H9 (cell line): Measurements from ENCODE around the gene TMEM184B. TPM values are rescaled to one million over a fixed set of nuclear protein-coding genes. Genes with fewer than 3 reads are reported as not detected.
A peak's percentile ranks its signal among the peaks of the same experiment; 100 is the strongest.

Experiments
- DNase-seq: peaks from one replicate; pipeline ENCODE4 v3.0.0-alpha.2; 2017
- H2AFZ ChIP-seq: one replicate; pipeline ENCODE4 v1.6.1; 2013; ENCODE audit warnings: mild to moderate bottlenecking, low read length, control low read depth, moderate library complexity
- H2AK5ac ChIP-seq: 2 replicates; pipeline ENCODE4 v1.6.1; 2013; ENCODE audit warnings: low read length, control low read depth, mixed read lengths; ENCODE audit not compliant: insufficient read length
- H2BK120ac ChIP-seq: one replicate; pipeline ENCODE4 v1.6.1; 2013; ENCODE audit warnings: low read depth, mild to moderate bottlenecking, low read length, control low read depth, inconsistent platforms; ENCODE audit not compliant: poor library complexity, severe bottlenecking
- H2BK12ac ChIP-seq: 2 replicates; pipeline ENCODE4 v1.6.1; 2013; ENCODE audit warnings: low read length, control low read depth, mixed read lengths, low read depth; ENCODE audit not compliant: insufficient read length
- H2BK15ac ChIP-seq: 2 replicates; pipeline ENCODE4 v1.6.1; 2013; ENCODE audit warnings: low read depth, low read length, control low read depth
- H2BK20ac ChIP-seq: one replicate; pipeline ENCODE4 v1.6.1; 2013; ENCODE audit warnings: low read depth, mild to moderate bottlenecking, low read length, control low read depth, inconsistent platforms; ENCODE audit not compliant: poor library complexity, severe bottlenecking
- H2BK5ac ChIP-seq: 2 replicates; pipeline ENCODE4 v1.6.1; 2013; ENCODE audit warnings: low read length, control low read depth, mixed read lengths; ENCODE audit not compliant: insufficient read length
- H3K14ac ChIP-seq: 2 replicates; pipeline ENCODE4 v1.6.1; 2013; ENCODE audit warnings: low read length, control low read depth; ENCODE audit not compliant: insufficient read depth
- H3K18ac ChIP-seq: 2 replicates; pipeline ENCODE4 v1.6.1; 2013; ENCODE audit warnings: low read depth, mild to moderate bottlenecking, mixed read lengths, low read length, control low read depth; ENCODE audit not compliant: insufficient read length
- H3K23ac ChIP-seq: 2 replicates; pipeline ENCODE4 v1.6.1; 2013; ENCODE audit warnings: low read length, control low read depth, mixed read lengths, low read depth; ENCODE audit not compliant: insufficient read length
- H3K23me2 ChIP-seq: 2 replicates; pipeline ENCODE4 v1.6.1; 2013; ENCODE audit warnings: low read depth, mild to moderate bottlenecking, mixed read lengths, low read length, control low read depth; ENCODE audit not compliant: insufficient read length, poor library complexity, severe bottlenecking
- H3K27ac ChIP-seq: 2 replicates; pipeline ENCODE4 v1.5.1; 2013; ENCODE audit warnings: low read length, control low read depth, mixed read lengths, low read depth; ENCODE audit not compliant: insufficient read length
- H3K27me3 ChIP-seq: 2 replicates; pipeline ENCODE4 v1.6.1; 2013; ENCODE audit warnings: low read length, control low read depth, inconsistent platforms; ENCODE audit not compliant: insufficient read depth
- H3K4ac ChIP-seq: 2 replicates; pipeline ENCODE4 v1.6.1; 2013; ENCODE audit warnings: low read depth, mild to moderate bottlenecking, control low read depth, inconsistent platforms, low read length, moderate library complexity
- H3K4me1 ChIP-seq: 2 replicates; pipeline ENCODE4 v1.6.1; 2013; ENCODE audit warnings: low read length, control low read depth, inconsistent platforms; ENCODE audit not compliant: insufficient read depth
- H3K4me2 ChIP-seq: 2 replicates; pipeline ENCODE4 v1.6.1; 2013; ENCODE audit warnings: low read length, control low read depth, mixed read lengths; ENCODE audit not compliant: insufficient read length, insufficient read depth
- H3K56ac ChIP-seq: 2 replicates; pipeline ENCODE4 v1.6.1; 2013; ENCODE audit warnings: low read depth, mild to moderate bottlenecking, mixed read lengths, low read length, control low read depth; ENCODE audit not compliant: insufficient read length
- H3K79me1 ChIP-seq: 2 replicates; pipeline ENCODE4 v1.6.1; 2013; ENCODE audit warnings: low read depth, mild to moderate bottlenecking, moderate library complexity, low read length, control low read depth, inconsistent platforms; ENCODE audit not compliant: insufficient read depth, poor library complexity, severe bottlenecking
- H3K79me2 ChIP-seq: 2 replicates; pipeline ENCODE4 v1.6.1; 2013; ENCODE audit warnings: low read length, control low read depth, inconsistent platforms; ENCODE audit not compliant: insufficient read depth
- H3K9ac ChIP-seq: 2 replicates; pipeline ENCODE4 v1.6.1; 2013; ENCODE audit warnings: low read length, control low read depth, mixed read lengths; ENCODE audit not compliant: insufficient read length; ENCODE audit errors: extremely low read depth
- H3K9me3 ChIP-seq: one replicate; pipeline ENCODE4 v1.6.1; 2013; ENCODE audit warnings: low read depth, low read length, inconsistent platforms; ENCODE audit not compliant: control insufficient read depth
- H3T11ph ChIP-seq: one replicate; pipeline ENCODE4 v1.6.1; 2013; ENCODE audit warnings: mild to moderate bottlenecking, low read length, control low read depth, inconsistent platforms
- H4K20me1 ChIP-seq: one replicate; pipeline ENCODE4 v1.6.1; 2013; ENCODE audit not compliant: control insufficient read depth, insufficient read length, insufficient read depth
- H4K5ac ChIP-seq: 2 replicates; pipeline ENCODE4 v1.6.1; 2013; ENCODE audit warnings: low read depth, mild to moderate bottlenecking, mixed read lengths, low read length, control low read depth; ENCODE audit not compliant: insufficient read length
- H4K8ac ChIP-seq: replicated peaks from 2 replicates; pipeline ENCODE4 v1.6.1; 2013; ENCODE audit warnings: low read length, control low read depth, mixed read lengths, low read depth; ENCODE audit not compliant: insufficient read length
- H4K91ac ChIP-seq: 2 replicates; pipeline ENCODE4 v1.6.1; 2013; ENCODE audit warnings: low read depth, mild to moderate bottlenecking, moderate library complexity, mixed read lengths, low read length, control low read depth; ENCODE audit not compliant: insufficient read length
- H3K27ac Mint-ChIP-seq, 3 experiments: 2 replicates in 2 of 3; 3 replicates in 1 of 3; pipeline ENCODE4 v1.8.0; 2020 to 2021; ENCODE audit warnings: mixed read lengths in 3 of 3, mild to moderate bottlenecking in 1 of 3, moderate library complexity in 1 of 3
- H3K27me3 Mint-ChIP-seq: 2 replicates; pipeline ENCODE4 v1.8.0; 2021; ENCODE audit warnings: low read depth, mild to moderate bottlenecking, moderate library complexity, mixed read lengths
- H3K36me3 Mint-ChIP-seq, 3 experiments: 2 replicates in 2 of 3; 3 replicates in 1 of 3; pipeline ENCODE4 v1.8.0; 2020 to 2021; ENCODE audit warnings: low read depth in 3 of 3, mixed read lengths in 3 of 3; ENCODE audit not compliant: insufficient read depth in 1 of 3
- H3K4me1 Mint-ChIP-seq, 2 experiments: 2 replicates each; pipeline ENCODE4 v1.8.0; 2020; ENCODE audit warnings: mixed read lengths in 2 of 2
- H3K4me3 Mint-ChIP-seq, 2 experiments: 2 replicates in 1 of 2; 3 replicates in 1 of 2; pipeline ENCODE4 v1.8.0; 2020 to 2021; ENCODE audit warnings: mild to moderate bottlenecking in 2 of 2, mixed read lengths in 2 of 2, moderate library complexity in 1 of 2
- H3K9me3 Mint-ChIP-seq, 2 experiments: 2 replicates in 1 of 2; 3 replicates in 1 of 2; pipeline ENCODE4 v1.8.0; 2020; ENCODE audit warnings: mild to moderate bottlenecking in 2 of 2, mixed read lengths in 2 of 2, moderate library complexity in 1 of 2
- WGBS: extraction: QIAGEN DNeasy Blood & Tissue Kit; methylation state at CpG from one replicate; pipeline ENCODE4 v1.1.7; 2013; ENCODE audit warnings: missing lambda C conversion rate, low lambda C conversion rate, mixed read lengths; ENCODE audit not compliant: insufficient read length; ENCODE audit errors: extremely low coverage; 5-methylcytosine and 5-hydroxymethylcytosine counted together
- total RNA-seq: library from RNA; stranded (reverse); gene quantifications from 2 replicates; pipeline ENCODE4 v1.2.1, GENCODE V29; 2021
- TF ChIP-seq, protein P1 (sequence below): fragments of 200-600 bp; sonication (generic); conservative IDR thresholded peaks from 3 replicates; pipeline ENCODE4 v1.8.0; 2021; ENCODE audit warnings: antibody characterized with exemption, mild to moderate bottlenecking

TMEM184B gene
- total RNA-seq, 1 experiment from 2014 or later: 58.5 TPM

DNA sequence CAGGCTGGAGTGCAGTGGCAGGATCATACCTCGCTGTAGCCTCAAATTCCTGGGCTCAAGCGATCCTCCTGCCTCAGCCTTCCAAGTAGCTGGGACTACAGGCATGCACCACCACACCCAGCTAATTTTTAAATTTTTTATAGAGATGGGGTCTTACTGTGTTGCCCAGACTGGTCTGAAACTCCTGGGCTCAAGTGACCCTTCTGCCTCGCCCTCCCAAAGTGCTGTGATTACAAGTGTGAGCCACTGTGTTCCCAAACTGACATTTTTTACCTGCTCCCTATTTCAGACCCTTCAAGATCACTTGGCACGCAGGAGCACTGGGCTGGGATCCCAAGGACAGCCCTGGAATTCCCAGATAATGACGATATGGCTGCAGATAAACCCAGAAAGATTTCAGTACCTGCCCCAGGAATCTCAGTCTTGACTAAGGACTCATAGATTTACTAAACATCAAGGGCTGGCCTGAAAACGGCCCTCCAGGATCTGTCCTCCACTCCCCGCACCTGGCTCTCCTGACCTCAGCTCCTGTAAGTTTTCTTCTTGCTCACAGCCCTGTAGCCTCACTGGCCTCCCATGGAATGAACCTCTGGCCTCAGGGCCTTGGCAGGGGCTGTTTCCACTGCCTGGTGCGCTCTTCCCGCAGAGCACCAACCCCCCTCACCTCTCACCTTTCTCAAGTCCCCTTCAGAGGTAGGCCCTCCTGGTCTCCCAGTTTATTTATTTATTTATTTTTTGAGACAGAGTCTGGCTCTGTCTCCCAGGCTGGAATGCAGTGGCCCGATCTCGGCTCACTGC is 48.0 kb upstream of the TMEM184B start:
- Histone ChIP-seq H3K27ac (no peak overlapping the region), H3K4me2 (no peak overlapping the region), H4K5ac (no peak overlapping the region), H3K9ac (no peak overlapping the region), H3K79me2 (peaks cover 8% of the 10 kb centered on the region; the same call in 1 of the 2 replicates), H4K8ac (no peak overlapping the region), H2AK5ac (no peak overlapping the region), H3T11ph (no peak overlapping the region), H2BK15ac (no peak overlapping the region), H2BK20ac (no peak overlapping the region), H2AFZ (no peak overlapping the region), H3K23ac (no peak overlapping the region), H2BK120ac (no peak overlapping the region), H2BK5ac (no peak overlapping the region), H3K27me3 (no peaks in the 10 kb centered on the region), H3K23me2 (peaks cover 5% of the 10 kb centered on the region), H3K79me1 (no peaks in the 10 kb centered on the region), H3K14ac (no peak overlapping the region), H3K9me3 (no peaks in the 10 kb centered on the region), H3K4me1 (peaks cover 7% of the 10 kb centered on the region; the same call in 1 of the 2 replicates), H4K91ac (no peak overlapping the region), H2BK12ac (no peak overlapping the region), H3K18ac (no peak overlapping the region), H3K4ac (no peak overlapping the region), H3K56ac (no peak overlapping the region), H4K20me1 (peaks cover 2% of the 10 kb centered on the region)
- Mint-ChIP-seq H3K27me3 (no peaks in the 10 kb centered on the region), H3K4me1 (peaks cover 48 to 67% of the 10 kb centered on the region in 2 experiments), H3K27ac (peak overlapping the region; percentile 87 to 97 (median 90); a peak in 5 of 7 replicates), H3K9me3 (no peaks in the 10 kb centered on the region), H3K36me3 (peaks cover 2 to 26% (median 4%) of the 10 kb centered on the region in 3 experiments; a peak in 4 of 7 replicates), H3K4me3 (no peak overlapping the region)
- no CpG with 5 or more reads among the region's 11 CpGs for WGBS
- TF ChIP-seq, protein P1, sequence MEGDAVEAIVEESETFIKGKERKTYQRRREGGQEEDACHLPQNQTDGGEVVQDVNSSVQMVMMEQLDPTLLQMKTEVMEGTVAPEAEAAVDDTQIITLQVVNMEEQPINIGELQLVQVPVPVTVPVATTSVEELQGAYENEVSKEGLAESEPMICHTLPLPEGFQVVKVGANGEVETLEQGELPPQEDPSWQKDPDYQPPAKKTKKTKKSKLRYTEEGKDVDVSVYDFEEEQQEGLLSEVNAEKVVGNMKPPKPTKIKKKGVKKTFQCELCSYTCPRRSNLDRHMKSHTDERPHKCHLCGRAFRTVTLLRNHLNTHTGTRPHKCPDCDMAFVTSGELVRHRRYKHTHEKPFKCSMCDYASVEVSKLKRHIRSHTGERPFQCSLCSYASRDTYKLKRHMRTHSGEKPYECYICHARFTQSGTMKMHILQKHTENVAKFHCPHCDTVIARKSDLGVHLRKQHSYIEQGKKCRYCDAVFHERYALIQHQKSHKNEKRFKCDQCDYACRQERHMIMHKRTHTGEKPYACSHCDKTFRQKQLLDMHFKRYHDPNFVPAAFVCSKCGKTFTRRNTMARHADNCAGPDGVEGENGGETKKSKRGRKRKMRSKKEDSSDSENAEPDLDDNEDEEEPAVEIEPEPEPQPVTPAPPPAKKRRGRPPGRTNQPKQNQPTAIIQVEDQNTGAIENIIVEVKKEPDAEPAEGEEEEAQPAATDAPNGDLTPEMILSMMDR: no peak
- no peak for DNase-seq
